Endodermal cell (in vitro differentiated cells): ENCODE measurements around the gene SLC37A4. TPM values are rescaled to one million over a fixed set of nuclear protein-coding genes. Genes with fewer than 3 reads are reported as not detected.
A peak's percentile ranks its signal among the peaks of the same experiment; 100 is the strongest.
"Not testable (repeated sequence)": the region's sequence is repeated elsewhere in the genome, so short reads cannot be mapped to it uniquely, and the experiment has no call there.

Experiments used
- DNase-seq: peaks from one replicate; pipeline ENCODE4 v3.0.0-alpha.2; 2017
- H3K27ac ChIP-seq: 2 replicates; pipeline ENCODE4 v1.5.1; 2013; ENCODE audit warnings: mild to moderate bottlenecking, low read depth, low read length, moderate library complexity
- H3K27me3 ChIP-seq: 2 replicates; pipeline ENCODE4 v1.6.1; 2013; ENCODE audit warnings: mild to moderate bottlenecking, low read length, moderate library complexity; ENCODE audit not compliant: insufficient read depth, control insufficient read depth, poor library complexity, severe bottlenecking
- H3K36me3 ChIP-seq: 2 replicates; pipeline ENCODE4 v1.7.0; 2013; ENCODE audit warnings: mild to moderate bottlenecking, low read length, moderate library complexity; ENCODE audit not compliant: control insufficient read depth, insufficient read depth
- H3K4me1 ChIP-seq: one replicate; pipeline ENCODE4 v1.7.0; 2013; ENCODE audit warnings: low read length; ENCODE audit not compliant: control insufficient read depth, insufficient read depth
- H3K4me3 ChIP-seq: 2 replicates; pipeline ENCODE4 v1.5.1; 2013; ENCODE audit warnings: mild to moderate bottlenecking, low read length, moderate library complexity
- H3K9ac ChIP-seq: 2 replicates; pipeline ENCODE4 v1.6.1; 2013; ENCODE audit warnings: mild to moderate bottlenecking, low read length, moderate library complexity; ENCODE audit not compliant: poor library complexity, severe bottlenecking; ENCODE audit errors: extremely low read depth
- H3K9me3 ChIP-seq: 2 replicates; pipeline ENCODE4 v1.6.1; 2013; ENCODE audit warnings: mild to moderate bottlenecking, low read length, moderate library complexity; ENCODE audit not compliant: control insufficient read depth
- H3K27ac Mint-ChIP-seq: 2 replicates; pipeline ENCODE4 v1.8.0; 2020; ENCODE audit warnings: mixed read lengths
- H3K27me3 Mint-ChIP-seq: 2 replicates; pipeline ENCODE4 v1.8.0; 2021; ENCODE audit warnings: mild to moderate bottlenecking, mixed read lengths; ENCODE audit not compliant: insufficient read depth
- H3K36me3 Mint-ChIP-seq: 2 replicates; pipeline ENCODE4 v1.8.0; 2020; ENCODE audit warnings: low read depth, mixed read lengths
- H3K4me1 Mint-ChIP-seq: 2 replicates; pipeline ENCODE4 v1.8.0; 2020; ENCODE audit warnings: mixed read lengths
- H3K4me3 Mint-ChIP-seq: 2 replicates; pipeline ENCODE4 v1.8.0; 2020; ENCODE audit warnings: mild to moderate bottlenecking, moderate library complexity, mixed read lengths
- H3K9me3 Mint-ChIP-seq: 2 replicates; pipeline ENCODE4 v1.8.0; 2020; ENCODE audit warnings: mild to moderate bottlenecking, mixed read lengths
- WGBS, 2 experiments: methylation state at CpG; one replicate each; pipeline versions ENCODE4 v1.1.5 to v1.1.7; 2013; ENCODE audit warnings: missing lambda C conversion rate in 2 of 2, mixed read lengths in 1 of 2; ENCODE audit not compliant: insufficient coverage in 1 of 2, insufficient read length in 1 of 2; 5-methylcytosine and 5-hydroxymethylcytosine counted together
- total RNA-seq, 2 donors: library from RNA; stranded (reverse); fragmentation: NEBNext Ultra II Directional in 1 of 2; extraction: Animal tissue kit (Norgen Biotek cat#: 25700) in 1 of 2; gene quantifications; 2 replicates in 1 of 2; 3 replicates in 1 of 2; pipeline ENCODE4 v1.2.1, GENCODE V29; 2021
- TF ChIP-seq, protein P1 (sequence below): fragments of 200-600 bp; sonication (generic); conservative IDR thresholded peaks from 2 replicates; pipeline ENCODE4 v1.5.0; 2021; ENCODE audit warnings: antibody characterized with exemption, mild to moderate bottlenecking

Gene SLC37A4
- total RNA-seq, 2 donors from 2014 or later = 63.6 to 75.3 TPM

DNA sequence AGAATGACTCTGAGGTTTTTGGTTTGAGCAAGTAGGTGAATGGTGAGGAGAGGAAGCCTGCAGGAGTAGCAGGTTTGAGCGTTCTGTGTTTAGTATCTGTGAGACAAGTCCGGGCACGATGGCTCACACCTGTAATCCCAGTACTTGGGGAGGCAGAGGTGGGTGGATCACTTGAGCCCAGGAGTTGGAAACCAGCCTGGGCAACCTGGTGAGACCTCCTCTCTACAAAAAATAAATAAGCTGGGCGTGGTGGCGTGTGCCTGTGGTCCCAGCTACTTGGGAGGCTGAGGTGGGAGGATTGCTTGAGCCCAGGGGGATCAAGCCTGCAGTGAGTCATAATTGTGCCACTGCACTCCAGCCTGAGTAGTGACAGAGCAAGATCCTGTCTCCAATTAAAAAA, 42.4 kb downstream of the SLC37A4 start:
- peaks cover 15% of the 10 kb centered on the region for H3K36me3 Mint-ChIP-seq
- H3K4me1 Mint-ChIP-seq = no peaks in the 10 kb centered on the region
- H3K4me3 ChIP-seq = no peak overlapping the region
- H3K27me3 ChIP-seq = no peaks in the 10 kb centered on the region
- H3K27ac ChIP-seq = no peak overlapping the region
- H3K27me3 Mint-ChIP-seq = no peaks in the 10 kb centered on the region
- H3K36me3 ChIP-seq = peaks cover under 1% of the 10 kb centered on the region
- H3K27ac Mint-ChIP-seq = no peak overlapping the region
- DNase-seq = no peak
- H3K4me3 Mint-ChIP-seq = no peak overlapping the region
- TF ChIP-seq, protein P1, sequence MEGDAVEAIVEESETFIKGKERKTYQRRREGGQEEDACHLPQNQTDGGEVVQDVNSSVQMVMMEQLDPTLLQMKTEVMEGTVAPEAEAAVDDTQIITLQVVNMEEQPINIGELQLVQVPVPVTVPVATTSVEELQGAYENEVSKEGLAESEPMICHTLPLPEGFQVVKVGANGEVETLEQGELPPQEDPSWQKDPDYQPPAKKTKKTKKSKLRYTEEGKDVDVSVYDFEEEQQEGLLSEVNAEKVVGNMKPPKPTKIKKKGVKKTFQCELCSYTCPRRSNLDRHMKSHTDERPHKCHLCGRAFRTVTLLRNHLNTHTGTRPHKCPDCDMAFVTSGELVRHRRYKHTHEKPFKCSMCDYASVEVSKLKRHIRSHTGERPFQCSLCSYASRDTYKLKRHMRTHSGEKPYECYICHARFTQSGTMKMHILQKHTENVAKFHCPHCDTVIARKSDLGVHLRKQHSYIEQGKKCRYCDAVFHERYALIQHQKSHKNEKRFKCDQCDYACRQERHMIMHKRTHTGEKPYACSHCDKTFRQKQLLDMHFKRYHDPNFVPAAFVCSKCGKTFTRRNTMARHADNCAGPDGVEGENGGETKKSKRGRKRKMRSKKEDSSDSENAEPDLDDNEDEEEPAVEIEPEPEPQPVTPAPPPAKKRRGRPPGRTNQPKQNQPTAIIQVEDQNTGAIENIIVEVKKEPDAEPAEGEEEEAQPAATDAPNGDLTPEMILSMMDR = no peak
- no peaks in the 10 kb centered on the region for H3K4me1 ChIP-seq
- H3K9ac ChIP-seq = no peak overlapping the region
- H3K9me3 Mint-ChIP-seq = peaks cover 23% of the 10 kb centered on the region
- H3K9me3 ChIP-seq = peaks cover 5% of the 10 kb centered on the region
- 88 to 92% methylated on average over 5 of the region's 5 CpGs for WGBS, 2 experiments

- TF ChIP-seq, protein P1 = no peak
- 83 to 93% methylated on average over 2 of the region's 2 CpGs for WGBS, 2 experiments
- H3K27ac ChIP-seq = no peak overlapping the region
- H3K4me1 Mint-ChIP-seq = peaks cover 8% of the 10 kb centered on the region
- no peak overlapping the region for H3K27ac Mint-ChIP-seq
- peaks cover 2% of the 10 kb centered on the region for H3K27me3 Mint-ChIP-seq
- H3K9me3 Mint-ChIP-seq = no peaks in the 10 kb centered on the region
- no peaks in the 10 kb centered on the region for H3K4me1 ChIP-seq
- H3K9me3 ChIP-seq = no peaks in the 10 kb centered on the region
- no peak overlapping the region for H3K4me3 Mint-ChIP-seq
- no peak overlapping the region for H3K9ac ChIP-seq
- no peaks in the 10 kb centered on the region for H3K27me3 ChIP-seq
- DNase-seq = no peak
- no peak overlapping the region for H3K4me3 ChIP-seq
- H3K36me3 Mint-ChIP-seq = no peaks in the 10 kb centered on the region
- H3K36me3 ChIP-seq = no peaks in the 10 kb centered on the region
These were observed 45.9 kb downstream of the SLC37A4 start for GRCh38 chr11:118984825-118985224.

DNA sequence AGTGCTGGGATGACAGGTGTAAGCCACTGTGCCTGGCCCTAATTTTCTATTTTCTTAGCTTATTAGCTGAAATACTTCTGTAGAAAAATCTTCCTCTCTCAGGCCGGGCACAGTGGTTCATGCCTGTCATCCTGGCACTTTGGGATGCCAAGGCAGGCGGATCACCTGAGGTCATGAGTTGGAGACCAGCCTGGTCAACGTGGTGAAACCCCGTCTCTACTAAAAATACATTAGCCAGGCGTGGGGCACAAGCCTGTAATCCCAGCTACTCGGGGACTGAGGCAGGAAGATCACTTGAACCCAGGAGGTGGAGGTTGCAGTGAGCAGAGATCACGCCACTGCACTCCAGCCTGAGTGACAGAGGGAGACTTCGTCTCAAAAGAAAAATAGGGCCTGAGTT, 46.3 kb downstream of the SLC37A4 start:
- not testable (repeated sequence) for H3K9ac ChIP-seq, H3K36me3 Mint-ChIP-seq, DNase-seq, H3K27ac Mint-ChIP-seq, H3K36me3 ChIP-seq, H3K27me3 ChIP-seq, H3K4me3 ChIP-seq, H3K4me3 Mint-ChIP-seq, H3K9me3 Mint-ChIP-seq, H3K4me1 Mint-ChIP-seq, H3K4me1 ChIP-seq, H3K27ac ChIP-seq, H3K9me3 ChIP-seq, H3K27me3 Mint-ChIP-seq
- 80 to 86% methylated on average over 8 of the region's 8 CpGs for WGBS, 2 experiments

DNA sequence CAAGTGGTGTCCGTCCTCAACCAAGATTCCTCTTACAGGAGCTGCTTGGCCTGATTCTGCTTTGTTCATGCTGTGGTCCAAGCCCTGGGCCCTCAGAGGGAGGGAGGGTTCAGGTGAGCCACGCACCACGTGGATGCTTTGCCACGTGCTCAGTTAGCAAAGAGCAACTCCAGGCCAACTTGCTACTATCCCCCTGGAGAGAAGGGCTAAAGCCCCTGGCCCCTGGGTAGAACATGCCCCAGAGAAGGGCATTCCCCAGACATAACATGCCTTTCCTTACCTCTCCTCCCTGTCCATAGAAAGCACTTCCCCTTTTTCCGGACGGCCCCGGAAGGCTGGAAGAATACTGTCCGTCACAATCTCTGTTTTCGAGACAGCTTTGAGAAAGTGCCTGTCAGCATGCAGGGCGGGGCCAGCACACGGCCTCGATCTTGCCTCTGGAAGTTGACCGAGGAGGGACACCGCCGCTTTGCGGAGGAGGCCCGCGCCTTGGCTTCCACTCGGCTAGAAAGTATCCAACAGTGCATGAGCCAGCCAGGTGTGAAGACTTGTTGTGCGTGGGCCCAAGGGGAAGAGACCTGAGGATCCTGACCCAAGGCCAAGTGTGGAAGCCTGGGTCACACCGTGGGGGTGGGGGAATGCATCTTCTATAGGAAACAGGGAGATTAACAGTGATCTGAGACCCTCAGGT, 50.3 kb downstream of the SLC37A4 start:
- no peak overlapping the region for H3K27ac Mint-ChIP-seq
- H3K4me1 Mint-ChIP-seq = peaks cover 8% of the 10 kb centered on the region
- no peak overlapping the region for H3K4me3 ChIP-seq

More for the DNA sequence above, 50.3 kb downstream of the SLC37A4 start:
- Mint-ChIP-seq H3K9me3 (no peaks in the 10 kb centered on the region), H3K4me3 (peak overlapping the region; percentile 34), H3K36me3 (no peaks in the 10 kb centered on the region), H3K27me3 (peaks cover 7% of the 10 kb centered on the region)
- peak; percentile 79 for DNase-seq
- H3K27me3 ChIP-seq = no peaks in the 10 kb centered on the region
- H3K27ac ChIP-seq = no peak overlapping the region
- TF ChIP-seq, protein P1 = no peak
- H3K9ac ChIP-seq = no peak overlapping the region
- no peaks in the 10 kb centered on the region for H3K36me3 ChIP-seq
- H3K4me1 ChIP-seq = no peaks in the 10 kb centered on the region
- 63 to 70% methylated on average over 14 to 21 of the region's 21 CpGs for WGBS, 2 experiments
- H3K9me3 ChIP-seq = no peaks in the 10 kb centered on the region
